Adrenal gland (tissue), 12 donors: Measurements from ENCODE around the gene MYPN. TPM values are rescaled to one million over a fixed set of nuclear protein-coding genes. Genes with fewer than 3 reads are reported as not detected.

Experiments used
- DNase-seq, 7 donors: peaks; one replicate each; pipeline ENCODE4 v3.0.0-alpha.2; 2019 to 2020
- H3K27ac ChIP-seq, 5 donors: fragments of 200-600 bp; sonication (generic) in 4 of 5; 1 replicate in 3 of 5; 2 replicates in 2 of 5; pipeline versions ENCODE4 v1.5.1 to v1.8.0; 2016 to 2020; ENCODE audit warnings: mild to moderate bottlenecking in 1 of 5
- H3K27me3 ChIP-seq: fragments of 200-600 bp; 2 replicates; pipeline ENCODE4 v1.8.0; 2021
- H3K36me3 ChIP-seq, 2 donors: fragments of 200-600 bp; replicated peaks in 1 of 2; 1 replicate in 1 of 2; 2 replicates in 1 of 2; pipeline versions ENCODE4 v1.5.1 to v1.8.0; 2018 to 2022
- H3K4me1 ChIP-seq, 2 donors: fragments of 200-600 bp; replicated peaks in 1 of 2; 1 replicate in 1 of 2; 2 replicates in 1 of 2; pipeline versions ENCODE4 v1.5.1 to v1.8.0; 2018 to 2021
- H3K4me3 ChIP-seq, 4 donors: fragments of 200-600 bp; sonication (generic) in 3 of 4; one replicate each; pipeline ENCODE4 v1.5.1; 2016 to 2018
- H3K9me3 ChIP-seq, 3 donors: fragments of 200-600 bp; sonication (generic) in 1 of 3; replicated peaks in 1 of 3; 1 replicate in 2 of 3; 2 replicates in 1 of 3; pipeline versions ENCODE4 v1.5.1 to v1.8.0; 2016 to 2021
- CTCF ChIP-seq, 6 experiments: fragments of 450-650 bp in 4 of 6; fragments of 200-600 bp in 2 of 6; sonication (generic) in 1 of 6; IDR thresholded peaks; 1 replicate in 5 of 6; 2 replicates in 1 of 6; pipeline versions ENCODE4 v1.5.1 to v1.8.0; 2016 to 2021; ENCODE audit warnings: antibody characterized with exemption in 6 of 6, mild to moderate bottlenecking in 2 of 6, moderate library complexity in 1 of 6
- POLR2A ChIP-seq, 2 donors: fragments of 450-650 bp; IDR thresholded peaks; one replicate each; pipeline ENCODE4 v1.6.1; 2017; ENCODE audit warnings: antibody characterized with exemption in 2 of 2, mild to moderate bottlenecking in 2 of 2, moderate library complexity in 1 of 2
- WGBS, 4 donors: extraction: QIAGEN DNeasy Blood & Tissue Kit in 2 of 4; methylation state at CpG; one replicate each; pipeline versions ENCODE4 v1.1.5 to v1.1.7; 2013 to 2017; 5-methylcytosine and 5-hydroxymethylcytosine counted together
- intact Hi-C, 2 donors: fragments of 100-400 bp; cut with DNase I; formaldehyde crosslinking; loops; one replicate each; pipeline versions ENCODE4 v1.14.1 to v1.15.0; 2022 to 2023
- polyA plus RNA-seq, 3 donors: library from polyadenylated mRNA; stranded (reverse); fragments of 200-250 nt in 2 of 3; fragments of 350-450 nt in 1 of 3; fragmentation: Illumina TruSeq in 1 of 3; extraction: RNeasy Lipid Tissue Mini Kit (QIAGEN cat#74804) in 1 of 3; gene quantifications; one replicate each; pipeline ENCODE4 v1.2.3, GENCODE V29; 2013 to 2014
- total RNA-seq, 9 donors: library from RNA; depleted of rRNA in 4 of 9; stranded (reverse); fragments of >200 nt in 4 of 9; fragments of 120-200 nt in 1 of 9; fragmentation: NEBNext Ultra II Directional in 1 of 9; extraction: Animal tissue kit (Norgen Biotek cat#: 25700) in 1 of 9; gene quantifications; one replicate each; pipeline versions ENCODE4 v1.1.0 to v1.2.4, GENCODE V29; 2013 to 2023
- donor health status: healthy with polysubstance abuse.
- donor health status: Bipolar disorder and iron deficiency.
- donor health status: DM: yes; HTN: yes; CAD: no.
- donor health status: DM: no; HTN: no; CAD: no.
- donor health status: DM: no; HTN: no; CAD: no.
- donor health status: DM: yes; HTN: yes; CAD: no.

MYPN gene
- total and polyA plus RNA-seq, 12 donors = 0.10 to 1.9 (median 0.31) TPM; not detected in 2

GRCh38 chr10:68253346-68253745 is 144.1 kb downstream of the MYPN start:
- Histone ChIP-seq H3K27me3 (no peaks in the 10 kb centered on the region), H3K9me3 (no peaks in the 10 kb centered on the region), H3K4me3 (no peak overlapping the region), H3K4me1 (no peaks in the 10 kb centered on the region), H3K27ac (no peak overlapping the region), H3K36me3 (no peaks in the 10 kb centered on the region)
- TF ChIP-seq CTCF (IDR thresholded peaks at IDR 0.05) = no peak
- TF ChIP-seq POLR2A (IDR thresholded peaks at IDR 0.05) = no peak
- WGBS, 4 donors = 31 to 67% (median 52%) methylated on average over 1 of the region's 1 CpG
- intact Hi-C loops = no loop called here
- DNase-seq = no peak

GRCh38 chr10:68261132-68261856 is 152.0 kb downstream of the MYPN start:
- intact Hi-C loops = no loop called here
- Histone ChIP-seq H3K27ac (no peak overlapping the region), H3K4me1 (no peaks in the 10 kb centered on the region), H3K4me3 (no peak overlapping the region), H3K9me3 (no peaks in the 10 kb centered on the region), H3K27me3 (no peaks in the 10 kb centered on the region), H3K36me3 (no peaks in the 10 kb centered on the region)
- WGBS, 4 donors = 81 to 94% (median 88%) methylated on average over 5 to 8 of the region's 8 CpGs
- DNase-seq = peak in 2 of 7 donors; percentile 13 to 23
- TF ChIP-seq POLR2A (IDR thresholded peaks at IDR 0.05) (no peak), CTCF (IDR thresholded peaks at IDR 0.05) (no peak)

Other genes with a start within 250 kb of the MYPN start
- 10 to 100 TPM; 18.4 to 51.8 (median 30.6) TPM for gene SIRT1, start 224.8 kb upstream of the MYPN start, total RNA-seq
- 10 to 100 TPM; 14.8 to 25.9 (median 15.1) TPM for gene SIRT1, start 224.8 kb upstream of the MYPN start, polyA plus RNA-seq
- gene HERC4, start 34.2 kb upstream of the MYPN start, total RNA-seq = 10 to 100 TPM; 21.3 to 75.6 (median 57.7) TPM
- gene HERC4, start 34.2 kb upstream of the MYPN start, polyA plus RNA-seq = 10 to 100 TPM; 33.0 to 46.7 (median 39.5) TPM
- under 1 TPM in 4 of 9 donors, not detected in 5; 0.14 to 0.34 (median 0.23) TPM for gene ATOH7, start 122.6 kb downstream of the MYPN start, total RNA-seq
- under 1 TPM in 2 of 3 donors, not detected in 1; 0.48 to 0.71 TPM for gene ATOH7, start 122.6 kb downstream of the MYPN start, polyA plus RNA-seq
- gene HNRNPH3, start 222.6 kb downstream of the MYPN start, total RNA-seq = 100 to 1,000 TPM in 1 of 9 donors, 10 to 100 TPM in 8; 12.9 to 113 (median 34.3) TPM
- 100 to 1,000 TPM; 126 to 291 (median 237) TPM for gene HNRNPH3, start 222.6 kb downstream of the MYPN start, polyA plus RNA-seq
- 10 to 100 TPM; 11.6 to 32.9 (median 18.7) TPM for gene PBLD, start 223.4 kb downstream of the MYPN start, total RNA-seq
- gene PBLD, start 223.4 kb downstream of the MYPN start, polyA plus RNA-seq = 10 to 100 TPM in 1 of 3 donors, 1 to 10 TPM in 2; 6.8 to 20.0 (median 7.7) TPM